GM12865 (cell line): ENCODE data around the gene NHS.

ENCODE experiments used
- DNase-seq: peaks from one replicate; pipeline ENCODE4 v3.0.0; 2010; ENCODE audit warnings: low read depth
- H3K4me3 ChIP-seq: 2 replicates; pipeline ENCODE4 v1.5.1; 2011; ENCODE audit warnings: mild to moderate bottlenecking, low read depth, low read length, control low read depth
- TF ChIP-seq, protein P1 (sequence below): IDR thresholded peaks from 2 replicates; pipeline ENCODE4 v1.5.1; 2011; ENCODE audit warnings: low read length, control low read depth, low read depth, inconsistent platforms; ENCODE audit not compliant: insufficient read depth; ENCODE audit errors: missing control alignments

Gene NHS

DNA sequence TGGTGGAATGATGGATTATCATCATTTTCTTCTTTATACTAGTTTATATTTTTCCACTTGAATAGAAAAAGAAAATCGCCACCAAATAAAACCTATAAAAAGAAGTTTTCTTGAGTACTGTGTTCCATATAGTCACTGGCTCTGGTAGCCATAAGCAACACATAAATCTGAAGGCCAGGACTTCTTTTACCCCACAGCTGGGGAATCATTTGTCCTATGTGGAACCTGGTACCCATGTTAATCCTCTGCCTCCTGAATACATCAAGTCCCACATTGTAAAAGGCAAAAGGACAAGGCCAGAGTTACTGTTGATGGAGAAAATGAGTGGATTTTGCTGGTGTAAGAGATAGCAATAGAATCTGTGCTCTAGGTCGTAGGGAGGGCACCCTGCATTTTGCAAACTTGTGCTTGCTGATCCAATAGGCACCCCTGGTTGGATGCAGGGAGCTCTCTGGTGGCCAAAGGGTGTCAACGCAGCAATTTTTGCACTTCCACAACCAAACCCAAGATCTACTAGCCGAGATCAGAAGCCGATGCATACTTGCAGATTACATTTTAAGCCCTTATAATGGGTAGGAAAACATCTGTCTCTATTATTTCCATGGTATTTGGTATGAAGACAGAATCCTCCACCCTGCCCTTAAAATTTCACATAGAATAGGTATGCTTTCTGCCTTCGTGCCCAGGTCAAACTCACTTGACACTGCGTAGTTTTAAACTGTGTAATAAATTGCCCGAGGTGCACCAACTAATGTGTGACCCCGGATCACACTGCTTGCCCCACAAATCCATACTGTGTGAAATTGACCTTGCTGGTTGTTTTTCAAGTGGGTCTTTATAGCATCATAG lies 216.1 kb downstream of the NHS start:
- peak; percentile 56 for DNase-seq
- TF ChIP-seq, protein P1, sequence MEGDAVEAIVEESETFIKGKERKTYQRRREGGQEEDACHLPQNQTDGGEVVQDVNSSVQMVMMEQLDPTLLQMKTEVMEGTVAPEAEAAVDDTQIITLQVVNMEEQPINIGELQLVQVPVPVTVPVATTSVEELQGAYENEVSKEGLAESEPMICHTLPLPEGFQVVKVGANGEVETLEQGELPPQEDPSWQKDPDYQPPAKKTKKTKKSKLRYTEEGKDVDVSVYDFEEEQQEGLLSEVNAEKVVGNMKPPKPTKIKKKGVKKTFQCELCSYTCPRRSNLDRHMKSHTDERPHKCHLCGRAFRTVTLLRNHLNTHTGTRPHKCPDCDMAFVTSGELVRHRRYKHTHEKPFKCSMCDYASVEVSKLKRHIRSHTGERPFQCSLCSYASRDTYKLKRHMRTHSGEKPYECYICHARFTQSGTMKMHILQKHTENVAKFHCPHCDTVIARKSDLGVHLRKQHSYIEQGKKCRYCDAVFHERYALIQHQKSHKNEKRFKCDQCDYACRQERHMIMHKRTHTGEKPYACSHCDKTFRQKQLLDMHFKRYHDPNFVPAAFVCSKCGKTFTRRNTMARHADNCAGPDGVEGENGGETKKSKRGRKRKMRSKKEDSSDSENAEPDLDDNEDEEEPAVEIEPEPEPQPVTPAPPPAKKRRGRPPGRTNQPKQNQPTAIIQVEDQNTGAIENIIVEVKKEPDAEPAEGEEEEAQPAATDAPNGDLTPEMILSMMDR, result peak; percentile 60
- H3K4me3 ChIP-seq, result no peak overlapping the region

DNA sequence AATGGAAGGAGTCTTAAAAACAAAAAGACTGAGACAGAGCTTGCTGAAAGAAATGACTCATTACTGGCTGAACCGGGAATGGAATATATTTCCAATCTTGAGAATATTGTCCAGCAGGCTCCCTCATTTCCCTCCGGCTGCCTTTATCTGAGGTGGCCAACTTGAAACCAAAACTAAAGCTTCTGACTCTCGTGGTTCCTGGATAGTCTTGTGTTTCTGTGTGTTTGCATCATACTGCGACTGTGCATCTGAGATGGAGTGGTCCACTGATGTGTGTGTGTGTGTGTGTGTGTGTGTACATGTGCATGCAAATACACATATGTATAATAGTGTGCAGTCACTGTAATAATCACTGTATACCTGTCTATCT lies 216.7 kb downstream of the NHS start:
- peak; percentile 20 for DNase-seq
- H3K4me3 ChIP-seq, result no peak overlapping the region

DNA sequence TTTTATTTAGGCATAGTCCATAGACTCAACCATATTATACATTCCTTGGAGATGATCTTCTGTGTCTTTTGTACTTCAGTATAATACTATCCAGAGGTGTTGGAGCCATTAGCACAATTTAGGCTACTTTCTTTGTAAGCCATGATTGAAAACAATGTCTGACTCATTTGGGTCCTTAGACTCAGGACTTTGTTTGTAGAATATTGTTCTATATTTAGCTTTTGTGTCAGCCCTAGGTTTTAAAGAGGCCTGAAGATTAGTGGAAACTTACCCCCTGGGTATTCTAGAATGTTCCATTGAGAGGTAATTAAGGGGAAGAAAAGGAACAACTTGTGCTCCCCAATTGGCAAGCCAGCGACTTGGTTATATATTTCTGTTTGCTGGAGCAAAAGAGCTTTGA lies 217.1 kb downstream of the NHS start:
- TF ChIP-seq, protein P1, result no peak
- no peak for DNase-seq
- no peak overlapping the region for H3K4me3 ChIP-seq

More for the DNA sequence above, 216.7 kb downstream of the NHS start:
- TF ChIP-seq, protein P1, result no peak

DNA sequence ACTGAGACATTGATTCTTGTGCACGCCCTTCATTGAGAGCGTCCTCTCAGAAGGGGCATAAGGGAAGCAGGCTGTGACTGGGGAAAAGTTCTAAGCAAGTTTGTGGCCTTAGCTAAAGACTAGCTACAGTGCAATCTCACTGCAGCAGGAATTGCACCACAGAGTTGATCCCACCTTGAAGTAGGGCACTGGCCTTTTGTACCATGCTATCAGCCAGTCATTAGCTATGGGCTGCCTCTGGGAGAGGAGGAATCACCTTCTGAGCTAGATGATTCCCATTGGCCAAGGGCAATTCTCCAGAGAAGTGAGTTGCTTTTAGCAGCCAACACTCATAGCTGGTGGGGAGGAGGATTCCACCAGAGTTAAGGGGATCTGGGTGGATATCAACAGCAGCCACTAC lies 219.7 kb downstream of the NHS start:
- no peak overlapping the region for H3K4me3 ChIP-seq
- TF ChIP-seq, protein P1, result no peak
- DNase-seq, result no peak

DNA sequence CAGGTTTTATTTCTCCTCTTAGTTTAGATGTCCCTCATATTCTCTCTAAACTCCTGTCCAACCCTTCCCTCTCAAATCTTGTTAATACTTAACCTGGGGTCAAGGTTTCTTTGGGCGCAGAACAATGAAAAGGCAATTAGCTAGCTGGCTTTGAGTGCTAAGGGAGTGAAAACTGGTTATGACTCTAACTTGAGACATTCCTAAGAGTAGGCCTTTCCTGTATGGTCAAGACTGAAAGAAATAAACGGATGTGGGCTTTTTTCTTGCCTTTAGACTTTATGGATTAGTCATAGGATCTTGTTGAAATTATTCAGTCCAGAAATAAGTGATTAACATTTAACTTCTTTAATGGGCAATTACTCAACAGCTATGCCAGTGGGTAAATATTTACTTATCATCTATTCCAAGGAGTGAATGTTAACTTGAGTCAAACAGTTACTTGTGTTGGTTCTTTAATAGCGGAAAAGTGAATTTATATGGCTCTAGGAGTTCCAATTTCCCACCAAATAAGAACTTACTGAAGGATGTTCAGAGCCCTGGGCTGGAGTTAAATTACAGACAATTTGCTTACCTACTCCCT lies 220.5 kb downstream of the NHS start:
- TF ChIP-seq, protein P1, result no peak
- no peak overlapping the region for H3K4me3 ChIP-seq
- DNase-seq, result peak; percentile 10

DNA sequence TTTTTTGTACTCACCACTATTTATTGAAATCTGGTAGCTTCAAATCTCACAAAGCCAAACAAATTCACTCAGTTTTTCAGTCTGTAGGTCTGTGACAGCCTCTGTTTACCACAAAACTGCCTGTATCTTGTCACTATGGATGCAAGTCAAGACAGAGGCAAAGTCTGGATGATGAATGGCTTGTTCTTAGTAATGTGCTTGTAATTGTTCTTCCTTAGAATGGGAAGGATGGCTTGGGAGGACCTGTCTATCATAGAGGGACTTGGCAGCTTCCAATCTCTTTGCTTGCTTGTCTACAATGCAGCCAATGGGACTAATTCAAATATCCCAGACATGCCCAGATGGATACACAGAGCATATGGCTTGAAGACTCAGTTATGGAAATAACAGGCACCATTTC lies 221.1 kb downstream of the NHS start:
- no peak for DNase-seq
- H3K4me3 ChIP-seq, result no peak overlapping the region
- TF ChIP-seq, protein P1, result no peak

DNA sequence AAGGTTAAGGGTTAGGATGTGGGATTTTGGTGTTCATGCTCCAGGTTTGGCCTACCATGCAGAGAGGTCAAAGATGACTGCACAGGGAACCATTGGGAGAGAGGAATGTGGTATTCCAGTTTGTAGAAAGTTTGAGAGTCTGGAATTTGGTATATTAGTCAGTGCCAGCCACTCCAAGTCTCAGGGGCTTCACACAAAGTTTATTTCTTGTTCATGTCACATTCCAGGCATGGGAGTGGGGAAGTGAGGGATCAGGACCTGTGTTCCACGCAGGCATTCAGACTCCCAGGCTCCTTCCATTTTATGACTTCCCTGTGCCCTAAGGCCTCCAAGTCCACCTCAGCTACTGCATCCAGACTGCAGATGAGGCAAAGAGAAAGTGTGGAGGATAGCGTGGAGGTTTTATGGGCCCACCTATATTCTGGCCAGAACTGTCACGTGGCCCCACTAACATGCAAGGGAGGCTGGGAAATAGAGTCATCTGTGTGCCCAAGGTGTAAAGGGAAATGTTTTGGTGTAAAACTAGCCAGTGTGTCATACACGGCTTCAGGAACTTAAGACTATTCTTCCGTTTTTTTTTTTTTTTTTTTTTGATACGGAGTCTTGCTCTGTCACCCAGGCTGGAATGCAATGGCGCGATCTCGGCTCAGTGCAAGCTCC lies 221.7 kb downstream of the NHS start:
- no peak for DNase-seq

More for the DNA sequence above, 221.7 kb downstream of the NHS start:
- no peak overlapping the region for H3K4me3 ChIP-seq
- TF ChIP-seq, protein P1, result no peak
